H1 (cell line): ENCODE data around the gene RPLP2. TPM values are rescaled to one million over a fixed set of nuclear protein-coding genes. Genes with fewer than 3 reads are reported as not detected.

Source experiments
- CTCF ChIA-PET: fragments of 300-600 bp; sonication (Branson Sonifier 250); formaldehyde crosslinking; loops from one replicate; lab custom pipeline; 2021; ENCODE audit not compliant: partially characterized antibody; lab: Charles Lee
- POLR2A ChIA-PET: fragments of 300-600 bp; sonication (Branson Sonifier 250); formaldehyde crosslinking; loops from one replicate; lab custom pipeline; 2021; ENCODE audit warnings: inconsistent platforms; ENCODE audit not compliant: partially characterized antibody; lab: Charles Lee
- DNase-seq, 2 experiments: peaks; one replicate each; pipeline versions ENCODE4 v3.0.0 to v3.0.0-alpha.2; 2010 to 2022; ENCODE audit warnings: low spot score in 2 of 2, low read depth in 1 of 2, mixed read lengths in 1 of 2
- FAIRE-seq: peaks from 2 replicates; lab custom pipeline; 2011; peaks lifted over from hg19 to GRCh38; lab: Jason Lieb, UNC
- H2AFZ ChIP-seq: 2 replicates; pipeline ENCODE4 v1.8.1; 2012; ENCODE audit warnings: low read length, inconsistent platforms
- H2AK5ac ChIP-seq: 2 replicates; pipeline ENCODE4 v1.6.1; 2013; ENCODE audit warnings: low read depth, low read length
- H2BK120ac ChIP-seq: replicated peaks from 2 replicates; pipeline ENCODE3; 2013; ENCODE audit warnings: low read depth, low read length, inconsistent platforms
- H2BK12ac ChIP-seq: 2 replicates; pipeline ENCODE4 v1.6.1; 2013; ENCODE audit warnings: low read depth, low read length
- H2BK15ac ChIP-seq: 2 replicates; pipeline ENCODE4 v1.6.1; 2013; ENCODE audit warnings: low read length
- H2BK20ac ChIP-seq: 2 replicates; pipeline ENCODE4 v1.6.1; 2013; ENCODE audit warnings: low read length
- H2BK5ac ChIP-seq: 2 replicates; pipeline ENCODE4 v1.6.1; 2013; ENCODE audit warnings: low read depth, low read length
- H3K14ac ChIP-seq: 2 replicates; pipeline ENCODE4 v1.6.1; 2013; ENCODE audit warnings: inconsistent platforms; ENCODE audit not compliant: insufficient read length
- H3K18ac ChIP-seq: 2 replicates; pipeline ENCODE4 v1.6.1; 2013; ENCODE audit warnings: low read length; ENCODE audit errors: extremely low read depth
- H3K23ac ChIP-seq: 2 replicates; pipeline ENCODE4 v1.6.1; 2013; ENCODE audit warnings: inconsistent platforms; ENCODE audit not compliant: insufficient read length
- H3K23me2 ChIP-seq: 2 replicates; pipeline ENCODE4 v1.6.1; 2013; ENCODE audit warnings: low read depth, low read length
- H3K27ac ChIP-seq: 2 replicates; pipeline ENCODE4 v1.6.1; 2011; ENCODE audit warnings: low read depth, low read length, inconsistent platforms
- H3K27me3 ChIP-seq, 4 experiments: replicated peaks in 1 of 4; 1 replicate in 1 of 4; 2 replicates in 3 of 4; pipeline versions ENCODE4 v1.6.1 to v1.8.1; 2011 to 2013; ENCODE audit warnings: low read length in 3 of 4, mild to moderate bottlenecking in 3 of 4, inconsistent platforms in 2 of 4, mixed read lengths in 2 of 4, moderate library complexity in 1 of 4; ENCODE audit not compliant: control insufficient read depth in 3 of 4, insufficient read depth in 3 of 4; ENCODE audit errors: extremely low read depth in 1 of 4
- H3K36me3 ChIP-seq, 4 experiments: 2 replicates each; pipeline versions ENCODE4 v1.6.1 to v1.8.1; 2011 to 2013; ENCODE audit warnings: mild to moderate bottlenecking in 4 of 4, low read length in 3 of 4, moderate library complexity in 2 of 4, control low read depth in 1 of 4, inconsistent platforms in 1 of 4; ENCODE audit not compliant: insufficient read depth in 4 of 4, control insufficient read depth in 2 of 4
- H3K4ac ChIP-seq: replicated peaks from 2 replicates; pipeline ENCODE3; 2013; ENCODE audit warnings: low read length, low read depth, mixed read lengths, inconsistent platforms; ENCODE audit not compliant: insufficient read length
- H3K4me1 ChIP-seq, 4 experiments: replicated peaks in 1 of 4; 1 replicate in 1 of 4; 2 replicates in 3 of 4; pipeline versions ENCODE4 v1.6.1 to v1.8.1; 2011 to 2013; ENCODE audit warnings: low read length in 3 of 4, inconsistent platforms in 2 of 4, mixed read lengths in 1 of 4; ENCODE audit not compliant: insufficient read depth in 4 of 4, control insufficient read depth in 3 of 4
- H3K4me2 ChIP-seq, 2 experiments: 2 replicates each; pipeline versions ENCODE4 v1.6.1 to v1.8.1; 2011 to 2013; ENCODE audit warnings: low read depth in 2 of 2, low read length in 2 of 2, control low read depth in 1 of 2, inconsistent platforms in 1 of 2, mild to moderate bottlenecking in 1 of 2; ENCODE audit not compliant: insufficient read depth in 1 of 2
- H3K4me3 ChIP-seq, 4 experiments: fragments of 200-600, 300-600 bp in 1 of 4; sonication (generic), shearing (Covaris generic), sonication (Bioruptor Twin) in 1 of 4; 2 replicates each; pipeline versions ENCODE4 v1.5.1 to v1.8.1; 2011 to 2016; ENCODE audit warnings: low read length in 4 of 4, low read depth in 3 of 4, control low read depth in 2 of 4, inconsistent platforms in 2 of 4, mild to moderate bottlenecking in 2 of 4, mixed read lengths in 1 of 4, moderate library complexity in 1 of 4; ENCODE audit not compliant: insufficient read depth in 2 of 4; ENCODE audit errors: extremely low read depth in 1 of 4
- H3K56ac ChIP-seq: replicated peaks from 2 replicates; pipeline ENCODE3; 2013; ENCODE audit warnings: low read depth, mild to moderate bottlenecking, mixed read lengths, low read length, inconsistent platforms; ENCODE audit not compliant: insufficient read length
- H3K79me1 ChIP-seq: 2 replicates; pipeline ENCODE4 v1.6.1; 2013; ENCODE audit warnings: low read depth, low read length, control low read depth
- H3K79me2 ChIP-seq, 2 experiments: 2 replicates each; pipeline versions ENCODE4 v1.6.1 to v1.8.1; 2012 to 2013; ENCODE audit warnings: low read length in 2 of 2, mild to moderate bottlenecking in 2 of 2, inconsistent platforms in 1 of 2; ENCODE audit not compliant: insufficient read depth in 2 of 2, control insufficient read depth in 1 of 2
- H3K9ac ChIP-seq, 4 experiments: replicated peaks in 1 of 4; 1 replicate in 1 of 4; 2 replicates in 3 of 4; pipeline versions ENCODE4 v1.6.1 to v1.8.1; 2011 to 2013; ENCODE audit warnings: low read depth in 3 of 4, low read length in 3 of 4, control low read depth in 2 of 4, mild to moderate bottlenecking in 2 of 4, moderate library complexity in 2 of 4, inconsistent platforms in 1 of 4; ENCODE audit errors: extremely low read depth in 1 of 4
- H3K9me3 ChIP-seq, 2 experiments: 2 replicates each; pipeline versions ENCODE4 v1.6.1 to v1.8.1; 2012 to 2013; ENCODE audit warnings: mild to moderate bottlenecking in 2 of 2, moderate library complexity in 2 of 2, control low read depth in 1 of 2, inconsistent platforms in 1 of 2, low read depth in 1 of 2, low read length in 1 of 2, mixed read lengths in 1 of 2; ENCODE audit not compliant: insufficient read depth in 2 of 2
- H4K20me1 ChIP-seq, 2 experiments: replicated peaks in 1 of 2; 2 replicates each; pipeline versions ENCODE3 to v1.8.1; 2011 to 2013; ENCODE audit warnings: inconsistent platforms in 2 of 2, low read length in 2 of 2, mild to moderate bottlenecking in 1 of 2; ENCODE audit not compliant: insufficient read depth in 2 of 2, control insufficient read depth in 1 of 2
- H4K5ac ChIP-seq: 2 replicates; pipeline ENCODE4 v1.6.1; 2013; ENCODE audit warnings: low read length, low read depth, mixed read lengths, inconsistent platforms; ENCODE audit not compliant: insufficient read length
- H4K8ac ChIP-seq: 2 replicates; pipeline ENCODE4 v1.8.0; 2013; ENCODE audit warnings: mild to moderate bottlenecking, moderate library complexity, low read length, inconsistent platforms; ENCODE audit not compliant: insufficient read depth; ENCODE audit errors: extremely low read depth
- H4K91ac ChIP-seq: replicated peaks from 2 replicates; pipeline ENCODE3; 2013; ENCODE audit warnings: low read length, mixed read lengths, inconsistent platforms; ENCODE audit not compliant: insufficient read length
- CTBP2 ChIP-seq: IDR thresholded peaks from 2 replicates; pipeline ENCODE4 v1.7.0; 2011; ENCODE audit warnings: borderline replicate concordance, mild to moderate bottlenecking, moderate library complexity, mixed read lengths, low read length; ENCODE audit not compliant: insufficient read depth, insufficient read length
- EGR1 ChIP-seq: IDR thresholded peaks from 2 replicates; pipeline ENCODE4 v1.6.1; 2011; ENCODE audit warnings: low read depth, low read length, borderline replicate concordance
- POLR2A ChIP-seq, 2 experiments: IDR thresholded peaks; 1 replicate in 1 of 2; 2 replicates in 1 of 2; pipeline ENCODE4 v1.6.1; 2011; ENCODE audit warnings: low read depth in 2 of 2, low read length in 2 of 2, mild to moderate bottlenecking in 2 of 2; ENCODE audit errors: control extremely low read depth in 1 of 2
- RBBP5 ChIP-seq: IDR thresholded peaks from 2 replicates; pipeline ENCODE4 v1.7.1; 2012; ENCODE audit warnings: low read depth, mild to moderate bottlenecking, inconsistent platforms, low read length, moderate library complexity, borderline replicate concordance
- SAP30 ChIP-seq: fragments of 300-600 bp; sonication (generic); IDR thresholded peaks from 2 replicates; pipeline ENCODE4 v1.7.1; 2012; ENCODE audit warnings: low read length, moderate library complexity, mild to moderate bottlenecking, inconsistent platforms; ENCODE audit not compliant: insufficient read depth, insufficient replicate concordance
- USF2 ChIP-seq: IDR thresholded peaks from 2 replicates; pipeline ENCODE4 v1.6.1; 2011; ENCODE audit warnings: low read length, improper control_type of control experiment
- WGBS, 2 experiments: shearing (Covaris generic) in 1 of 2; methylation state at CpG; one replicate each; pipeline versions ENCODE4 v1.1.6 to v1.1.7; 2013 to 2015; ENCODE audit warnings: low lambda C conversion rate in 2 of 2, mixed read lengths in 2 of 2, inconsistent platforms in 1 of 2, low coverage in 1 of 2, missing lambda C conversion rate in 1 of 2; ENCODE audit not compliant: insufficient replicate concordance in 2 of 2, insufficient coverage in 1 of 2, insufficient read length in 1 of 2; ENCODE audit errors: extremely low coverage in 1 of 2, missing lambda C conversion rate in 1 of 2; 5-methylcytosine and 5-hydroxymethylcytosine counted together
- polyA plus RNA-seq, 7 experiments: library from polyadenylated mRNA; depleted of rRNA in 3 of 7; stranded (reverse) in 5 of 7; unstranded in 2 of 7; fragments of >200 nt in 5 of 7; fragments of 200-250 nt in 2 of 7; gene quantifications; 1 replicate in 5 of 7; 2 replicates in 1 of 7; 4 replicates in 1 of 7; pipeline versions ENCODE4 v1.2.1 to v1.2.3, GENCODE V29; 2011 to 2013; ENCODE audit warnings: missing spikeins in 2 of 7, mixed read lengths in 2 of 7
- total RNA-seq: library from RNA; stranded (reverse); fragmentation: NEBNext Ultra II Directional; extraction: Animal tissue kit (Norgen Biotek cat#: 25700); gene quantifications from 2 replicates; pipeline ENCODE4 v1.2.1, GENCODE V29; 2021

Gene RPLP2
- total and polyA plus RNA-seq, 2 of the 8 experiments (the other 6 are each of a cell fraction or from before 2014, with no cell fraction given) = 1,789 to 2,106 TPM

- H3K36me3 ChIP-seq = peaks cover 2 to 8% (median 6%) of the 10 kb centered on the region in 4 experiments; a peak in 6 of 8 replicates
- H3K4me2 ChIP-seq = peak overlapping the region; percentile 87
- peak overlapping the region in 3 of 4 experiments; percentile 42 to 54 (median 45); a peak in 2 of 7 replicates for H3K9ac ChIP-seq
- H2BK15ac ChIP-seq = peak overlapping the region; percentile 100; the same call in 1 of the 2 replicates
- H3K23me2 ChIP-seq = peaks cover 27% of the 10 kb centered on the region; the same call in 1 of the 2 replicates
- TF ChIP-seq SAP30 (no peak), CTBP2 (peak; percentile 16), EGR1 (no peak), RBBP5 (peak; percentile 18; the same call in 1 of the 2 replicates), USF2 (0 out of 2 replicates have a peak, but pooled peaks have one; percentile 36), POLR2A (IDR thresholded peaks at IDR 0.05; ENCODE audit: control extremely low read depth in 1 of 2, low read depth in 2 of 2, low read length in 2 of 2) (0 out of 3 replicates have a peak, but pooled peaks of 1 of the 2 experiments have one; percentile 7)
- peak overlapping the region; percentile 57; the same call in 1 of the 2 replicates for H2AK5ac ChIP-seq
- peak overlapping the region; percentile 81 for H3K18ac ChIP-seq
- CTCF ChIA-PET = interaction anchor here (0.8 to 6.7 kb wide), 14 partner anchors 10 to 206 kb away, joined by 3 to 74 read pairs (median 4); no protein-coding TSS in a partner anchor
- peaks cover 0 to 41% (median 25%) of the 10 kb centered on the region in 4 experiments; a peak in 6 of 7 replicates for H3K4me1 ChIP-seq
- WGBS, 2 experiments = 50% methylated on average over 27 of the region's 31 CpGs; no CpG with 5 or more reads in 1 of the 2 experiments
- no peak overlapping the region for H2BK120ac ChIP-seq
- no peak overlapping the region for H3K14ac ChIP-seq
- H4K20me1 ChIP-seq = peaks cover 7 to 24% of the 10 kb centered on the region in 2 experiments
- POLR2A ChIA-PET = interaction anchor here (0.8 to 40.4 kb wide), 8 partner anchors 12 to 210 kb away, joined by 3 to 1917 read pairs (median 3); partner anchors contain the start of genes CD151, CEND1, CRACR2B and PIDD1
- peaks cover 0 to 27% of the 10 kb centered on the region in 2 experiments; a peak in 2 of 4 replicates for H3K79me2 ChIP-seq
- FAIRE-seq (peak; percentile 36), DNase-seq (peak; percentile 67 to 89)
- H2BK20ac ChIP-seq = peak overlapping the region; percentile 98
- H3K4ac ChIP-seq = peak overlapping the region; percentile 25
- H2BK12ac ChIP-seq = peak overlapping the region; percentile 77; the same call in 1 of the 2 replicates
- H4K5ac ChIP-seq = peak overlapping the region; percentile 61
- H3K56ac ChIP-seq = peak overlapping the region; percentile 3
- peak overlapping the region; percentile 51 to 96 (median 74) for H3K4me3 ChIP-seq
- H2AFZ ChIP-seq = no peak overlapping the region
- peak overlapping the region; percentile 96 for H4K91ac ChIP-seq
- H3K27me3 ChIP-seq = no peaks in the 10 kb centered on the region; a peak in 4 of 7 replicates
- peak overlapping the region; percentile 92 for H2BK5ac ChIP-seq
- H3K9me3 ChIP-seq = no peaks in the 10 kb centered on the region
- peaks cover 9% of the 10 kb centered on the region; the same call in 1 of the 2 replicates for H3K79me1 ChIP-seq
- H3K27ac ChIP-seq = peak overlapping the region; percentile 67
- peak overlapping the region; percentile 0; the same call in 1 of the 2 replicates for H4K8ac ChIP-seq
- no peak overlapping the region for H3K23ac ChIP-seq
These were observed 35.2 kb downstream of the RPLP2 start for GRCh38 chr11:844693-845644.
